ENCODE measurements around the gene FCHO2. TPM values are rescaled to one million over a fixed set of nuclear protein-coding genes. Genes with fewer than 3 reads are reported as not detected.

The FCHO2 gene
- total RNA-seq, 3 donors from 2014 or later = 49.5 to 57.6 (median 56.7) TPM

DNA sequence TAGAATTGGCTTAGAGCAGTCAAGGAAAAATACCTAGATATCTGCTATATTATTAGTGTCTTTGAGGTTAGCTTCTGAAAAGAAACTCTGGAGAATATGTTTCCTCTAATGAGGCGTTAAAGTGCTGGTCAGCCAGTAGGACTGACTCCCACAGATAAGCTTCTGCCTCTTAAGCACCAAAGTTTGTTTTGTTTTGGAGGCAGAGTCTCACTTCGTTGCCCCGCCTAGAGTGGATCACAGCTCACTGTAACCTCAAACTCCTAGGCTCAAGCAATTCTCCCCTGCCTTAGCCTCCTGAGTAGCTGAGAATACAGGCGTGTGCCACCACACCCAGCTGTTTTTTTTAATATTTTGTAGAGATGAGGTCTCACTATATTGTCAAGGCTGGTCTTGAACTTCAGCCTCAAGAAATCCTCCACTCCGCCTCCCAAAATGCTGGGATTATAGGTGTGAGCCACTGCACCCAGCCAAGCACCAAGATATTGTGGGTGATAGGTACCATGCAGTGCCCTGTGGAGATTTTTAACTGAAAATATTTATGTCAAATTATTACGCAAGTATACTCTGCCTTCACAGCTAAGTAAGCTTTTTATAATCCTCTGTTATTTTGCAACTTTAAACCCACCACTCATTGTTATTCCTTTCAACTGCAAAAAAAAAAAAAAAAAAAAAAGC lies 139.9 kb downstream of the FCHO2 start:
- Histone ChIP-seq H3K4me3 (no peak overlapping the region), H3K36me3 (ENCODE audit: low read depth) (no peaks in the 10 kb centered on the region), H3K4me1 (ENCODE audit: low read depth) (no peaks in the 10 kb centered on the region), H3K9me3 (no peaks in the 10 kb centered on the region)
- intact Hi-C loops (cut with DNase I, micrococcal nuclease) = no loop called here
- no peak for DNase-seq
- TF ChIP-seq, protein P1, sequence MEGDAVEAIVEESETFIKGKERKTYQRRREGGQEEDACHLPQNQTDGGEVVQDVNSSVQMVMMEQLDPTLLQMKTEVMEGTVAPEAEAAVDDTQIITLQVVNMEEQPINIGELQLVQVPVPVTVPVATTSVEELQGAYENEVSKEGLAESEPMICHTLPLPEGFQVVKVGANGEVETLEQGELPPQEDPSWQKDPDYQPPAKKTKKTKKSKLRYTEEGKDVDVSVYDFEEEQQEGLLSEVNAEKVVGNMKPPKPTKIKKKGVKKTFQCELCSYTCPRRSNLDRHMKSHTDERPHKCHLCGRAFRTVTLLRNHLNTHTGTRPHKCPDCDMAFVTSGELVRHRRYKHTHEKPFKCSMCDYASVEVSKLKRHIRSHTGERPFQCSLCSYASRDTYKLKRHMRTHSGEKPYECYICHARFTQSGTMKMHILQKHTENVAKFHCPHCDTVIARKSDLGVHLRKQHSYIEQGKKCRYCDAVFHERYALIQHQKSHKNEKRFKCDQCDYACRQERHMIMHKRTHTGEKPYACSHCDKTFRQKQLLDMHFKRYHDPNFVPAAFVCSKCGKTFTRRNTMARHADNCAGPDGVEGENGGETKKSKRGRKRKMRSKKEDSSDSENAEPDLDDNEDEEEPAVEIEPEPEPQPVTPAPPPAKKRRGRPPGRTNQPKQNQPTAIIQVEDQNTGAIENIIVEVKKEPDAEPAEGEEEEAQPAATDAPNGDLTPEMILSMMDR (IDR thresholded peaks at IDR 0.05) = no peak
- no peak for ATAC-seq

DNA sequence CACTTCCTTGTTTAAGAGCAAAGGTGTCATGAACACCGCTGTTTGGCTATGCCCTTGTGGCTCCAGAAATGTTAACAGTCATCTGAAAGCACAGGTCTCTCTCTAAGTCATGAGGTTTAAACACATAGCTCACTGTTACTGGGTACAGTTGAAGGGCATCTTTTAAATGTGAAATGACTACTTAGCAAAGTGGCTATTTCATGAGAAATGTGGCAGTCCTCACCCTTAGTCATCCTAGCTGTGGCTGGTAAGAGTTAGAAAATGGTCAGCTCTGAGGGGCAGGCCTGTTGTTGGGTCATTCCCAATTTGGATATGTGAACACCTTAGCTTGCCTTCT lies 140.4 kb downstream of the FCHO2 start:
- H3K9me3 ChIP-seq = no peaks in the 10 kb centered on the region
- no peak overlapping the region for H3K4me3 ChIP-seq
- no peaks in the 10 kb centered on the region for H3K36me3 ChIP-seq (ENCODE audit: low read depth)
- TF ChIP-seq, protein P1 (IDR thresholded peaks at IDR 0.05) = no peak
- H3K4me1 ChIP-seq (ENCODE audit: low read depth) = no peaks in the 10 kb centered on the region
- intact Hi-C loops (cut with DNase I, micrococcal nuclease) = no loop called here
- DNase-seq = no peak
- no peak for ATAC-seq

DNA sequence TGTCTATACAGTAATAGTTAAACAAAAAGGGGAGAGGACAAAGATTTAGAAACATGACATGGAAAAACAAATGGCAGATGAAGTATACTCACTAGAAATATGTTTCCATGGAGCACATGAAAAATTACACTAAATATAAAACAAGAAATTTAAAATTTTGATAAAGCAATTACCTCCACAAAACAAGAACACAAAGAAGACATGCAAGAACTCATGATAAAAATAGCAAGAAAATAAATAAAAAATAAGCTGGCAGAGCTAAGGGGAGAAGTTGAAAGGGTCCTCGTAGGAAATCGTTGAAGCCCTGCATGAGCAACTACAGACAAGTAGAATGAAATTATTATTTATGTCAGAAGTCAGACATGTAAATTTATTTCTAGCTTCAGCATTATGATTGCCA lies 141.9 kb downstream of the FCHO2 start:
- intact Hi-C loops (cut with DNase I, micrococcal nuclease) = no loop called here
- TF ChIP-seq, protein P1 (IDR thresholded peaks at IDR 0.05) = no peak
- H3K9me3 ChIP-seq = no peaks in the 10 kb centered on the region
- H3K36me3 ChIP-seq (ENCODE audit: low read depth) = no peaks in the 10 kb centered on the region
- DNase-seq = no peak
- no peak for ATAC-seq
- no peaks in the 10 kb centered on the region for H3K4me1 ChIP-seq (ENCODE audit: low read depth)
- no peak overlapping the region for H3K4me3 ChIP-seq

DNA sequence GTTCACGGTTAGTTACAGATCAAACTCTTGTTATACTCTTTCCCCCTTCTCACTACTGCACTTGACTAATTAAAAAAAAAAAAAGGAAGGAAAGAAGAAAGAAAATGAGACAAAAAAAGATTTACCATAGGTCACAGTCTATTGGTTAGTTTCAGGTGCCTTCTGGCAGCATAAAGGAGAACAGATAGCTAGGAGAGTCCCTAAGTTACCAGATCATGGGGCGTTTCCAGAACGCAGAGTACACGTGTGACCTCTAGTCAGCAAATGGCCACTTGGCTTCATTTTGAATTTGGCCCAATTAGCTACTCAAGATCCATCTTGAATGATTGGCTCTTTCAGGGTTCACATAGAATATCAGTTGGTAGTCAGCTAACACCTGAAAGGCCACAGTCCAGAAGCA lies 144.3 kb downstream of the FCHO2 start:
- no peak overlapping the region for H3K4me3 ChIP-seq
- TF ChIP-seq, protein P1 (IDR thresholded peaks at IDR 0.05) = no peak
- no peaks in the 10 kb centered on the region for H3K4me1 ChIP-seq (ENCODE audit: low read depth)
- intact Hi-C loops (cut with DNase I, micrococcal nuclease) = no loop called here
- no peaks in the 10 kb centered on the region for H3K36me3 ChIP-seq (ENCODE audit: low read depth)
- H3K9me3 ChIP-seq = no peaks in the 10 kb centered on the region
- DNase-seq (no peak), ATAC-seq (no peak)

DNA sequence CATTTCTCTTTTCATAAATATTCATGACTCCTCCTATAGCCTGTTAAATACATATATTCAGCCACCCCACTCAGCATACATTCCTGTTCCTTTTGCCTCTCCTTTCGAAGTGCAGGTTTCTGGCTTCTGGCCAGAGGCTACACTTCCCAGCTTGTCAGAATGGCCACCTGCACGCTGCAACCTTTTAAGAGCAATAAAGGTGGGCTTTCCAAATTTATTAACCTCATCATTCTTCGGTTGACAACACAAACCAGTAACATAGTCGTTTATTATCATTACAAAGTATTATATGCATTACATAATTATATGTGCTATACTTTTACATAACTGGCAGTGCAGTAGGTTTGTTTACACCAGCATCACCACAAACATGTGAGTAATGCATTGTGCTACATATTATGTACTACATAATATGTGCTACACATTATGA lies 148.0 kb downstream of the FCHO2 start:
- ATAC-seq (no peak), DNase-seq (no peak)
- intact Hi-C loops (cut with DNase I, micrococcal nuclease) = no loop called here
- TF ChIP-seq, protein P1 (IDR thresholded peaks at IDR 0.05) = no peak
- Histone ChIP-seq H3K36me3 (ENCODE audit: low read depth) (no peaks in the 10 kb centered on the region), H3K4me3 (no peak overlapping the region), H3K9me3 (no peaks in the 10 kb centered on the region), H3K4me1 (ENCODE audit: low read depth) (no peaks in the 10 kb centered on the region)

DNA sequence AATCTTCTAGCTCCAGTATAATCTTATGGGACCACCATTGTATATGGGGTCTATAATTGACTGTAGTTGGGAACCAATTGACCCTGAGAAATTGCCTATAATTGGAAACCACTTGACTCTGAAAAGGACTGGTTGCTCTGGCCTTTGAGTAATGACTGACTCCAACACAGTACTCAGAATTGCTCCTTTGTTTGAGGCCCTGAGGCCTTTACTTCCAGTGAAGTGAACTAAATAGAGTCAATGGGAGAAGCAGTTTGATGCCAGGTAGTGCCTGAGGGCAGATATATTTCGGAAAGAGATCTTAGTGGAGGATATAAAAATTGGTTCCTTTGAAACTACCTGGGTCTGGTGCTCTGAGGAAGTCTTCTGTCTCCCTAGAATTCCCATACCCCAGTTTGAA lies 148.5 kb downstream of the FCHO2 start:
- intact Hi-C loops (cut with DNase I, micrococcal nuclease) = no loop called here
- no peak overlapping the region for H3K4me3 ChIP-seq
- TF ChIP-seq, protein P1 (IDR thresholded peaks at IDR 0.05) = no peak
- DNase-seq = no peak
- H3K4me1 ChIP-seq (ENCODE audit: low read depth) = no peaks in the 10 kb centered on the region
- no peaks in the 10 kb centered on the region for H3K36me3 ChIP-seq (ENCODE audit: low read depth)
- H3K9me3 ChIP-seq = no peaks in the 10 kb centered on the region
- ATAC-seq = no peak

Data from mucosa of descending colon (tissue), 3 donors.